Mucosa of descending colon (tissue), 3 donors: ENCODE results near the gene ERBB4. TPM values are rescaled to one million over a fixed set of nuclear protein-coding genes. Genes with fewer than 3 reads are reported as not detected.

Experiments
- ATAC-seq: fragments of 200-7000 bp; cut with Tn5 transposase; one replicate; pipeline ENCODE4 v1.9.1; 2020; ENCODE audit warnings: mild to moderate bottlenecking, moderate library complexity
- DNase-seq, 3 donors: peaks; one replicate each; pipeline ENCODE4 v3.0.0-alpha.2; 2020
- H3K36me3 ChIP-seq: fragments of 200-600 bp; one replicate; pipeline ENCODE4 v1.8.0; 2021; ENCODE audit warnings: low read depth, mild to moderate bottlenecking
- H3K4me1 ChIP-seq: fragments of 200-600 bp; one replicate; pipeline ENCODE4 v1.8.0; 2021; ENCODE audit warnings: low read depth, mild to moderate bottlenecking
- H3K4me3 ChIP-seq: fragments of 200-600 bp; one replicate; pipeline ENCODE4 v1.8.0; 2021; ENCODE audit warnings: mild to moderate bottlenecking
- H3K9me3 ChIP-seq: fragments of 200-600 bp; one replicate; pipeline ENCODE4 v1.8.0; 2021; ENCODE audit warnings: mild to moderate bottlenecking
- CTCF ChIP-seq: fragments of 200-600 bp; IDR thresholded peaks from one replicate; pipeline ENCODE4 v1.8.0; 2022; ENCODE audit warnings: antibody characterized with exemption, mild to moderate bottlenecking
- intact Hi-C, 2 donors: fragments of 100-400 bp; cut with DNase I in 1 of 2; cut with micrococcal nuclease in 1 of 2; formaldehyde crosslinking; loops; one replicate each; pipeline versions ENCODE4 v1.11.0 to v1.11.1; 2022; cut with DNase I, micrococcal nuclease
- total RNA-seq, 3 donors: library from RNA; stranded (reverse); fragmentation: NEBNext Ultra II Directional in 2 of 3; extraction: Animal tissue kit (Norgen Biotek cat#: 25700) in 2 of 3; gene quantifications; one replicate each; pipeline versions ENCODE4 v1.2.1 to v1.2.4, GENCODE V29; 2021 to 2023
- donor health status: DM: no; HTN: no; CAD: no; lungs with moderate emphysema.
- donor health status: DM: no; HTN: no; CAD: no.
- donor health status: DM: no; HTN: yes; CAD: no.

Gene ERBB4
- total RNA-seq, 3 donors from 2014 or later = 0.05 to 0.25 TPM; not detected in 1

GRCh38 chr2:212428681-212429478 lies 109.7 kb downstream of the ERBB4 start:
- H3K4me1 ChIP-seq = no peaks in the 10 kb centered on the region
- ATAC-seq (no peak), DNase-seq (no peak)
- no peak overlapping the region for H3K4me3 ChIP-seq
- H3K36me3 ChIP-seq = no peaks in the 10 kb centered on the region
- intact Hi-C loops = no loop called here
- no peaks in the 10 kb centered on the region for H3K9me3 ChIP-seq
- no peak for TF ChIP-seq CTCF

DNA sequence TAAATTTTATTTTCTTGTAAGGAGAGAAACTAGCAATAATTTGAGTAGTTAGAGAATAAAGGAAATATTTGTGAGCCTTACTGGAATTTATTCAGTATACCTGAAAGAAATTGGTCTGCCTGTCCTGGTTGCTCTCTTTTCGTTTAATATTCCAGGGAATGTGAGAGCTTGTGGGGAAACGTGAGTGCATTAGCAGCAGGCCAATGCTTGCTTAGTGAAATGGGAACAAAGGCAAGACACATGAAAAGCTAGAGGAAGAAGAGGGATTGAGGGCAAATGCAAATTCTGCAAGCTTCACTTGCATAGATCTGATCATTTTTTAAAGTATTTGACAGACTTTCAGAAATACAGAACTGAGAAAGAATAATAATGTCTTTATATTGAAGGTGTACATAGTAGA lies 111.0 kb downstream of the ERBB4 start:
- no peak for ATAC-seq
- DNase-seq = no peak
- no peaks in the 10 kb centered on the region for H3K4me1 ChIP-seq
- intact Hi-C loops = no loop called here
- no peak for TF ChIP-seq CTCF
- no peaks in the 10 kb centered on the region for H3K9me3 ChIP-seq
- no peaks in the 10 kb centered on the region for H3K36me3 ChIP-seq
- H3K4me3 ChIP-seq = no peak overlapping the region

DNA sequence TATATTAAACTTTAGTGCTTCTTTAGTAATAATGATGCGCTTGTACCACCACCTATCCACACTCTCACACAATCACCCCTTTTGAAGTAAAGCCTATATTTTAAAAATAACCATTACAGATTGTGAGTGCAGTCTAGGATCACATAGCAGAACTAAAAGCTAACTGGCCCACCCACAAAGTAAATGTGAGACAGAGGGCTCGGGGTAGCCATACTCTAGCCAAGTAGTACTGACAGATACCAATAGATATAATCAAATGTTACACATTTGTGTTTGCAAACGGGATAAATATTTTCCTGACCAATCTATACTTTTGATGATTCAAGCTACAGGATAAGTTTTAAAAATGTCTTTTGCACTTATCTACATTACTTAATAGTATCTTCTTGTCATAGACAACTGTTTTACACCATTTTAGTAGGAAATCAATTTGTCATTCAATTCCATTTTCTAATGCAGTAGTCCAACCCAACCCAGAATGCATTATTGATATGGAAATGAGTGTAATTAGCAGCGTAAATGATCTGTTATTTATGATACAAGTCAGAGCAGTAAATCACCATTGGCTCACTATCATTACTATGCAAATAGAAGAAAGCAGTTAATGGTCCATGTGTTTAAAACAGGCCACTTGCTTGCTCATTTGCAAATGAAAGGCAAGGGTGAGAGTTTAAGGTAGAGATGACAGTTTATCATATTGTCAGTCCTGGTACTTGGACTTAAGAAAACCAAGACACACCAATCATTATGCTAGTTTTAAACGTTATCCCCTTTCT lies 111.8 kb downstream of the ERBB4 start:
- H3K9me3 ChIP-seq = no peaks in the 10 kb centered on the region
- no peak for DNase-seq
- no peak overlapping the region for H3K4me3 ChIP-seq
- H3K36me3 ChIP-seq = no peaks in the 10 kb centered on the region
- intact Hi-C loops = no loop called here
- H3K4me1 ChIP-seq = no peaks in the 10 kb centered on the region
- ATAC-seq = no peak
- no peak for TF ChIP-seq CTCF

DNA sequence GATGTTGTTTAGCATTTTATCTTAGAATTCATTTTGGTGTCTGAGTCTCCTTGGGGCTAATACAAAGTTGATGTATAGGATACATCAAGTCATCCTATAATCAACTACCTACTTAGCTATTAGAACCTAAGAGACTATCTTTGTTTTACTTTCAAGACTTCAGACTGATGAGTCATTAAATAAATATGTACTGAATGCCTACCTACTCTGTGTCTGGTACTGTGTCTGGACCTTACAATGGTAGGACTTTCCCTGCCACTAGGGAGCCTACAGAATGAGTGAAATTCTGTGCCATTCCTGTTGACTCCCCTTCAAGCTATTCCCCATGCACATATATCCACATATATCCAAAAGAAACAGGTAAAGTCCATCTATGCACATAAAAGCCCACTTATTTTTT lies 114.5 kb downstream of the ERBB4 start:
- intact Hi-C loops = no loop called here
- ATAC-seq = no peak
- H3K36me3 ChIP-seq = no peaks in the 10 kb centered on the region
- DNase-seq = no peak
- no peaks in the 10 kb centered on the region for H3K4me1 ChIP-seq
- TF ChIP-seq CTCF = no peak
- no peaks in the 10 kb centered on the region for H3K9me3 ChIP-seq
- H3K4me3 ChIP-seq = no peak overlapping the region

DNA sequence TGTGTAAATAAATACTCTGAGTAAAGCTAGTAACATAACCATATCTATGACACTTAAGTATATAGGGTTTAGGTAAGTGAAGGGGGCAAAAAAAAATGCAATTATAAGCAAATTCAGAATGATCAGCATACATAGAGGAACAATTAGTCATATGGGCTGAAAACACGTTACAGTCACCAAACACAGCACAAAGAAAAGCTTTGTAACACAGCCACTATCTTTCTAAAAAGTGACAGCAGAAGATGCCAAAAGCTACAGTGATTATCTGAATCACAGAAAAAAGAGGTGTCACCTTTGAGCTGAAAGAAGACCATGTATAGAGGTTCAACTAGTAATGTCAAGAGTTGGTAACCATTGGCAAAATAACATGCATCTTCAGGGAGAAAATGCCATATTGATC lies 115.5 kb downstream of the ERBB4 start:
- H3K9me3 ChIP-seq = no peaks in the 10 kb centered on the region
- intact Hi-C loops = no loop called here
- TF ChIP-seq CTCF = no peak
- H3K36me3 ChIP-seq = no peaks in the 10 kb centered on the region
- no peak overlapping the region for H3K4me3 ChIP-seq
- no peaks in the 10 kb centered on the region for H3K4me1 ChIP-seq
- DNase-seq (no peak), ATAC-seq (no peak)
